BJ (cell line): Measurements from ENCODE around the gene FUT3. TPM values are rescaled to one million over a fixed set of nuclear protein-coding genes. Genes with fewer than 3 reads are reported as not detected.

Experiments
- CTCF ChIA-PET: fragments of 350-600 bp; formaldehyde crosslinking; extraction: SDS; loops from one replicate; lab custom pipeline; 2021; ENCODE audit warnings: antibody characterized with exemption, inconsistent platforms; lab: Yijun Ruan, JAX
- POLR2A ChIA-PET: fragments of 300-600 bp; sonication (Branson Sonifier 250); formaldehyde crosslinking; extraction: SDS; loops from one replicate; lab custom pipeline; 2021; ENCODE audit warnings: antibody characterized with exemption; lab: Charles Lee
- DNase-seq: peaks from one replicate; pipeline ENCODE4 v3.0.0-alpha.2; 2011; ENCODE audit warnings: low read depth
- H3K27me3 ChIP-seq: 2 replicates; pipeline ENCODE4 v1.6.0; 2011; ENCODE audit warnings: low read length; ENCODE audit not compliant: control insufficient read depth, insufficient read depth
- H3K36me3 ChIP-seq: 2 replicates; pipeline ENCODE4 v1.5.1; 2011; ENCODE audit warnings: low read length; ENCODE audit not compliant: control insufficient read depth, insufficient read depth
- H3K4me3 ChIP-seq: 2 replicates; pipeline ENCODE4 v1.5.1; 2011; ENCODE audit warnings: low read depth, mild to moderate bottlenecking, control low read depth, low read length
- polyA plus RNA-seq: library from polyadenylated mRNA; depleted of rRNA; stranded (reverse); fragments of >200 nt; gene quantifications from 2 replicates; pipeline ENCODE4 v1.2.3, GENCODE V29; 2011
- TF ChIP-seq, protein P1 (sequence below): IDR thresholded peaks from 2 replicates; pipeline ENCODE4 v1.5.1; 2011; ENCODE audit warnings: low read depth, mild to moderate bottlenecking, control low read depth, inconsistent platforms, low read length, moderate library complexity; ENCODE audit not compliant: insufficient read depth

The FUT3 gene
- polyA plus RNA-seq, 1 experiment = not detected

DNA sequence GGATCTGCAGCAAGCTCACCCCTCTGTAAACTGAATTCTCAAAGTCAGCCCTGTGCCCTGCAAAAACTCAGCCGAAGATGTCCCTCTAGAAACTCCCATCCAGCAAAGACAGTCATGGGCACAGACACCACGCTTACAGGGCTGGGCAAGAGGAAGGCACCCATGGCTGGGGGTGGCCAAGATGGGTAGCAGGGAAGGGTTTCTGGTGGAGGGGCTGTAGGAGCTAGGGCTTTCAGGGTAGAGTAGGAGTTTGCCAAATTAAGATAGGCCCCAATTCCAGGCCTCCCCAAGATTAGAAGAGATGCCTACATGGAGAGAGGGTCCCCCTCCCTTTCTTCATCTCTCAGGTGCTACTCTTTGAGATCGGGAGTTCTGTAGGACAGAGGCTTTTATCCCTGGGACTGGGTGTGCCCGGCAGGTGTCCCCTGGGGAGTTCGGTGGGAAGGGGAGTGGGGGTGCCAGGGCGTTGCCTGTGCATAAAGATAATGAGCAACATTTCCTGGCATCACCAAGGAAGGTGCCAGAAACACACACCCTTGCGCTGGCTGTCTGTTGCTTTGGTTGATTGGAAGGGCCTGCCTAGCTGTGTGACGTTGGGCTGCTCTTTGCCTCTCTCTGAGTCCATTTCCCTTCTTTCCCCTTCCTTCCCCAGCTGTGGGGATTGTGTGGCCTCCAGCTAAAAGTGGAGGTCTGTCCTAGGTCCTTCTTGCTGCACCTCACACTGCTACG is 37.0 kb downstream of the FUT3 start:
- ChIA-PET POLR2A (no interaction called here), CTCF (interaction anchor here (0.5 to 1.3 kb wide), 2 partner anchors 10 to 20 kb away, joined by 3 to 5 read pairs; no protein-coding TSS in a partner anchor)
- no peak for DNase-seq
- Histone ChIP-seq H3K27me3 (peaks cover 3% of the 10 kb centered on the region; the same call in 1 of the 2 replicates), H3K36me3 (no peaks in the 10 kb centered on the region), H3K4me3 (no peak overlapping the region)
- TF ChIP-seq, protein P1, sequence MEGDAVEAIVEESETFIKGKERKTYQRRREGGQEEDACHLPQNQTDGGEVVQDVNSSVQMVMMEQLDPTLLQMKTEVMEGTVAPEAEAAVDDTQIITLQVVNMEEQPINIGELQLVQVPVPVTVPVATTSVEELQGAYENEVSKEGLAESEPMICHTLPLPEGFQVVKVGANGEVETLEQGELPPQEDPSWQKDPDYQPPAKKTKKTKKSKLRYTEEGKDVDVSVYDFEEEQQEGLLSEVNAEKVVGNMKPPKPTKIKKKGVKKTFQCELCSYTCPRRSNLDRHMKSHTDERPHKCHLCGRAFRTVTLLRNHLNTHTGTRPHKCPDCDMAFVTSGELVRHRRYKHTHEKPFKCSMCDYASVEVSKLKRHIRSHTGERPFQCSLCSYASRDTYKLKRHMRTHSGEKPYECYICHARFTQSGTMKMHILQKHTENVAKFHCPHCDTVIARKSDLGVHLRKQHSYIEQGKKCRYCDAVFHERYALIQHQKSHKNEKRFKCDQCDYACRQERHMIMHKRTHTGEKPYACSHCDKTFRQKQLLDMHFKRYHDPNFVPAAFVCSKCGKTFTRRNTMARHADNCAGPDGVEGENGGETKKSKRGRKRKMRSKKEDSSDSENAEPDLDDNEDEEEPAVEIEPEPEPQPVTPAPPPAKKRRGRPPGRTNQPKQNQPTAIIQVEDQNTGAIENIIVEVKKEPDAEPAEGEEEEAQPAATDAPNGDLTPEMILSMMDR = no peak

DNA sequence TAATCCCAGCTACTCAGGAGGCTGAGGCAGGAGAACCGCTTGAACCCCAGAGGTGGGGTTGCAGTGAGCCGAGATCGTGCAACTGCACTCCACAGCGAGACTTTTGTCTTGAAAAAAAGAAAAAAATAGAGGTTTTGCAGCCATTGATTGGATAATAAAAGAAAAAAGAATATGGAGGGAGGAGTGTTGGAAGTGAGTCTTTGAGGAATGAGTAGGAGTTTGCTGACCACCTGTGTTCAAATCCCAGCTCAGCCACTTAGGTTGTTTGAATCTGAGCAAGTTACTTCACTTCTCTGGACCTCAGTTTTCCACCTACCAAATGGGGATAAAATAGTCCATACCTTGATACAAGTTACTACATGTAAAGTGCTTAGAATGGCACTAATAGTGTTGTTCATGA is 40.1 kb downstream of the FUT3 start:
- no peak for DNase-seq
- H3K4me3 ChIP-seq = no peak overlapping the region
- ChIA-PET POLR2A (no interaction called here), CTCF (interaction anchor here (0.6 to 1.4 kb wide), 2 partner anchors 82 to 211 kb away, joined by 3 to 5 read pairs; no protein-coding TSS in a partner anchor)
- no peaks in the 10 kb centered on the region for H3K36me3 ChIP-seq
- peaks cover 4% of the 10 kb centered on the region for H3K27me3 ChIP-seq
- TF ChIP-seq, protein P1 = no peak

DNA sequence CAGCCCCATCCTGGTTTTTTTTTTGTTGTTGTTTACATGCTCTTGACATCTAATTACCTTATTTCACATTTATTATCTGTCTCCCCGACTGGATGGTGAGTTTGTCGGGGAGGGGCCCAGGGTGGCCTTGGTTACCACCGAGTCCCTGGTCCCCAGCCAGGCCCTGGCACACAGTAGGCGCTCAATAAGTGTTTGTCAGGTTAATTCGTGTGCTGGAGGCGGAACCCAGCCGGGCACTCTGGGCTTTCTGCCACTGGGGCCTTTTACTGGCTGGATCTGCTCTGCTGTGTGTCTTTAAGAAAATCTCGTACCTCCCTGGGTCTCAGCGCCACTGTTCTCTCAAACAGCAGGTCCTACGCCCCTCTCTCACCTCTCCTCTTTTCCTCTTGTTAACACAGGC is 41.8 kb downstream of the FUT3 start:
- TF ChIP-seq, protein P1 = no peak
- ChIA-PET POLR2A (no interaction called here), CTCF (no interaction called here)
- H3K27me3 ChIP-seq = peaks cover 4% of the 10 kb centered on the region
- no peak overlapping the region for H3K4me3 ChIP-seq
- DNase-seq = no peak
- H3K36me3 ChIP-seq = no peaks in the 10 kb centered on the region

DNA sequence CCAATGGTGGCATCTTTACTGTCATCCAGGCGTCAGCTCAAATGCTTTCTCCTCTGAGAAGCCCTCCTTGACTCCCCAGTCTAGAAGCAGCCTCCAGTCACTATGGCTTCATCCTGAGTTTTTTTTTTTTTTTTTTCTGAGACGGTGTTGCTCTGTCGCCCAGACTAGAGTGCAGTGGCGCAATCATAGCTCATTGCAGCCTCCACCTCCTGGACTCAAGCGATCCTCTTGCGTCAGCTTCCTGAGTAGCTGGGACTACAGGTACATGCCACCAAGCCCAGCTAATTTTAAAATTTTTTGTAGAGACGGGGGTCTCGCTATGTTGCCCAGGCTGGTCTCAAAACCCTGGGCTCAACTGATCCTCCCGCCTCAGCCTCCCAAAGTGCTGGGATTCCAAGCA is 42.2 kb downstream of the FUT3 start:
- DNase-seq = no peak
- Histone ChIP-seq H3K4me3 (no peak overlapping the region), H3K36me3 (no peaks in the 10 kb centered on the region), H3K27me3 (peaks cover 6% of the 10 kb centered on the region)
- TF ChIP-seq, protein P1 = no peak
- POLR2A ChIA-PET = no interaction called here
- CTCF ChIA-PET = interaction anchor here (0.6 to 1.0 kb wide), 2 partner anchors 47 to 84 kb away, joined by 3 read pairs; no protein-coding TSS in a partner anchor

DNA sequence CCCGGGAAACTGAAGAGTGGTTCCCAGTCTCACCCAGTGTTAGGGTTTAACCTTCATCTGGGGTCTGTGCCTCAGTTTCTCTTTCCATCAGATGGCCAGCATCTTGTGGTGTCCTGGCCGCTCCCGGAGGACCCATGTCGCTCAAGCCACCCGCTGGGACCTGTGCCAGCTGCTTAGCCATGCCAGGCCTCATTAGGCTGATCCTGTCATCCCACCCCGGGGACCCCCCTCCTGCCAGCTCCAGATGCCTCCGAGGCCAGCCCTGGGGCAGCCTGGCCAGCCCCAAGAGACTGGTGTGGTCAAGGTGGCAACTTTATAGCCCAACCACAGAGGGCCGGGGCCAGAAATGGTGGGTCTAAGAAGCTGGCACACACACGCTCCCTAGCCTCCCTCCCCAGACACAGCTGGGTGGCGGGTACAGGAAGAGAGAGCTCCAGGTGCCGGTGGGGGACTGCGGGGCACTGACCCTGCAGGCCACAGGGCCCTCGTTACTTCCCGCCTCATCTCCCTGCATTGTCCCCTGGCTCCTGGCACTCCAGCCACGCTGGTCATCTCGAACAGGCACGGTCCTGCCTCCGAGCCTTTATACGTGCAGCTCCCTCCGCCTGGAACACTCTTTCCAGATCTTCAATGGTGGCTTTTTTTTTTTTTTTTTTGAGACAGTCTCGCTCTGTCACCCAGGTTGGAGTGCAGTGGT is 43.0 kb downstream of the FUT3 start:
- Histone ChIP-seq H3K36me3 (no peaks in the 10 kb centered on the region), H3K4me3 (no peak overlapping the region), H3K27me3 (peaks cover 6% of the 10 kb centered on the region)
- TF ChIP-seq, protein P1 = no peak
- POLR2A ChIA-PET = no interaction called here
- no peak for DNase-seq
- CTCF ChIA-PET = interaction anchor here (0.6 to 1.0 kb wide), 3 partner anchors 48 to 85 kb away, joined by 3 to 4 read pairs (median 3); no protein-coding TSS in a partner anchor
